ENCODE measurements around the gene KCNJ16. TPM values are rescaled to one million over a fixed set of nuclear protein-coding genes. Genes with fewer than 3 reads are reported as not detected.
A peak's percentile ranks its signal among the peaks of the same experiment; 100 is the strongest.

The KCNJ16 gene
- total RNA-seq, 1 donor from 2014 or later: 0.64 TPM

DNA sequence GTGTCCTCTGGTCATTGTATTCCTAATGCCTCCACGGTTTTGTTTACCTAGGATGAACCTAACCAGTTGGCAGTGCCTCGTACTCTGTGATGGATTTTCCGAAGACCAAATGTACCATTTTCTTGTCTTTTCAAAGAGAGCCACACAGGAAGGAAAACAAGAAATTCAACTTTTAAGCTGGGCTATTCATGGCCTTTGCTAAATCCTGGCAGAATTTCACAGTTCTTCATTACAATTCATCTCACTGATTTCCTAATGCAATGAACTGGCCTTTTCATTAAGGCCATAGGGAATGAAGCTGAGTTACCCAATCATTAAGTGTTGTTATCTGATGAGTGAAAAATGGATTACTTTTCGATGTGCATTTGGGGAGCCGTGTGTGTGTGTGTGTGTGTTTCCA lies 7.9 kb upstream of the KCNJ16 start:
- DNase-seq (ENCODE audit: extremely low read depth, low read depth, low spot score): no peak

DNA sequence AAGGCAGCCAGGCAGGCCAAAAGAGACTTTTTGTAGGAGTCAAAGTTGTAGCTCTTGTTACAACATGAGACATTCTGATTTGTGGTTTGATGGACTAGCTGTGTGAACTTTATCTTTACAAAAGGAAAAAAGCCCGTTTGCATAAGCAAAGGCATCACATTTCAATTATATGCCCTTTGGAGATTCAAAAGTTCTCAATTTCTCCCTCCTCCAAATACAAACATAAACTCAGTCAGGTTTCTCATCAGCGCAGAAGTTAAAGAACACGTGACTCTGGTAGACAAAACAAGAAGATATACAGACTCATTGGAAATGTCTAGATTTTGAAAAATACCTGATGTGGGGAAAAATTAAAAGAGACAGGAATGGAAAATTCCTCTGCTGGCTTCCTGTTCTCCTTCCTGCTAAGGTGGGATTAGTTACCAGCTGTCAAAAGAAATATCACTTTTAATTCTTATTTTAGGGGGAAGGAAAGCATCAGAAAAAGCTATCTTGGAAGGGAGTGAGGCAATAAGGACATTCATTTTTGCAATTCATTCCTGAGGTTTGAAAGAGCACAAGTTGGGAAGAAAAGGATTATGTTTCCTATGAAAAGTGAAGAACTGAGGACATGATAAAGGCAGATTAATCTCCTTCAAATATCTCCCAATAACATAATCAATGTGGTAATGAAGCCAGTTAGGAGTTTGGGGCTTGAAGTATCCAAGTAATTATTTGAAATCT lies 4.6 kb upstream of the KCNJ16 start:
- DNase-seq (ENCODE audit: extremely low read depth, low read depth, low spot score): no peak

DNA sequence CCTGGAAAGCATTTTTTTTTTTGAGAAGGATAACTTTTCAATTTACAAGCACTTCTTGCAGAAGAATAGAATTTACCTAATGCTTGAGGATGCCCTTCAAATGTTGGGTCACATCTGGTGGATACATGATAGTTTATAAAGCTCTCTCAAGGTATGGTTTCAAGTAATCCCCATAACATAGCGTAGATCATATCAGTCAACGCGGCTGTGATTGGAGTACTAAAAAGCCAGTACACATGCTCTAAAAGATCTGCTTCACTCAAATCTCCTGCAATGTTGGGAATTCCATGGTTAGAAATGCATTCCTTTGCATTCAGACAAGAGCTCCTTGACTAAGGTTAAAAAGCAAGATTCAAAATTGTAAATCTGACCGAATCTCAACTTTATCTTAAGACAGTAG lies 3.9 kb upstream of the KCNJ16 start:
- DNase-seq (ENCODE audit: extremely low read depth, low read depth, low spot score): no peak

DNA sequence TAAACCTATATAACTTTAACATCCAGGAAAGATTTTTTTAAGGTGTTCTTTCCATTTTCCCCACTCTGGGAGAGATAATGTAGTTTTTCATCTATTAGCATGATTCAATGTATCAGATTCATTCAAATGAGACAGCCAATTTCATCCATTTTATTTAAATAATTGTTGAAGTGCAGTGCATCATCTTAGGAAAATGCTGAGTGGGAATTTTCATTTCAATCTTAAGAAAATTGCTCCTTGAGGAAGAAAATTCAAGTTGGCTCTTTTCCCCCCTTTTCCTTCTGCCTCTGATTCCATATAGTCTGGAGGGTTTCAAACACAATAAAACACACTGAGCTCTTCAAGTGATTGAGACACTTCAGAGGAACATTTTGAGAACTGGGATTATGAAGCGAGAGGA lies 3.4 kb upstream of the KCNJ16 start:
- no peak for DNase-seq (ENCODE audit: extremely low read depth, low read depth, low spot score)

DNA sequence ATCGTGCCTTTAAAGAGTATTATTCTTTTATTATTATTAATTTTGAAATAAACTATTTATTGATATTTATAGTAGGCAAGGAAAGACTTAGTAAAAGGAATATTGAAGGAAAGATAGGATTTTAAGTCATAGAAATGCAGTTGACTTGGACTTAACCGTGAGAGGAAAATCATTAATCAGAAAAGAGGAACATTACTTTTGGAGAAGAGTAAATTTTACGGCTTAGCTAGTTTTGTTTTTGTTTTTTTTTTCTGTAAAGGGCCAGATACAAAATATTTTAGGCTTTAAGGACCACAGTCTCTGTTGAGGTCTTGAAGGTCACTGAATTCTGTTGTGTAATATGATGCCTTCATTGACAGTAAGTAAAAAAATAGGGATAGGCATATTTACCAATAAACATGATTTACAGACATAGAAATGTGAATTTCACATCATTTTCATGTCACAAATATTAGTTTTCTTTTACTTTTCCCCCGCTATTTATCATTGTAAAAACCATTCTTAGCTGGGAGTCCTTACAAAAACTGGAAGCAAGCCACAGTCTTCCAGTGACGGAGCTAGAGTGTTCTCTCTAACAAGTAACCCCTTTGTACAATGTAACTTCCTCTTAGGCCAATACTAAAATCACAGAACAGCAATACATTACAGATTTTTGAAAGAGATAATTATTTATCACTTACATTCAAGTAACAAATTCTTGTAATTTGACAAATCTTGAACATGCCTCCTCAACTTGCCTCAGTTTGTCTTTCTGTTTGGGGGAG lies 2.3 kb upstream of the KCNJ16 start:
- no peak for DNase-seq (ENCODE audit: extremely low read depth, low read depth, low spot score)

DNA sequence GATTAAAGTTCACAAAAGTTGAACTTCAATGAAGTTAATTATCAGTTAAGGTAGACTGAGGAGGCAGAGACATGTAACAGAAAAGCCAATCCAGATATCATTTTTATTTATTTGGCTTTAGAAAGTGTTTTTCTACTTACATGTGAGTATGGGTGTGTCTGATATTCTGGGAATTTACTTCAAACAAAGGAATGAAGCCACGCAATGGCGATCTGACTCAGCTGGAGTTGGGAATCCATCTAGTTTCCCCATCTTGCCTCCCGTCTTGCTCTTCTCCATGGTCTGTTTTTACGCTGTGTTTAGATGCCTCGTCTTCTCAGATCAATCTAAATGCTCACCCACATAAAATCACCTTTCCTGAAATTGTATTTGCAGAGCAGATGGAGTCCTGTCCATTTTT lies 1.7 kb upstream of the KCNJ16 start:
- DNase-seq (ENCODE audit: extremely low read depth, low read depth, low spot score): no peak

DNA sequence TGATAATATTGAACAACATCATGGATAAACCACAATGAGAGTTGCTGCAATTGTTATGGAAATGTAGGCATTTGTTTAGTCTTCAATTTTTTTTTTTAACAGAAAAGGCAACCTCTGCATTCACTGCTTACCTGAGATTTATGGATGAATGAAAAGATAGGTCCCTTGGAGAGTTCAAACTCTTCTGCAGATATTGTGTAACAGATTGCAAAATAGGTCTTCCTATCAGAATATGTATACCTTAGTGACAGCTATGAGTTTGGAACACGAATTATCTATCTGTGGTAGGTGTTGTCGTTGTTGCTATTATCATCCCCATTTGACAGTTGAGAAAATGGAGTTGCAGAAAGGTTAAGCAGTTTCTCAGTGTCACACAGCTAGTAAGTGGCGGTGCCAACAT lies 1.2 kb upstream of the KCNJ16 start:
- no peak for DNase-seq (ENCODE audit: extremely low read depth, low read depth, low spot score)

DNA sequence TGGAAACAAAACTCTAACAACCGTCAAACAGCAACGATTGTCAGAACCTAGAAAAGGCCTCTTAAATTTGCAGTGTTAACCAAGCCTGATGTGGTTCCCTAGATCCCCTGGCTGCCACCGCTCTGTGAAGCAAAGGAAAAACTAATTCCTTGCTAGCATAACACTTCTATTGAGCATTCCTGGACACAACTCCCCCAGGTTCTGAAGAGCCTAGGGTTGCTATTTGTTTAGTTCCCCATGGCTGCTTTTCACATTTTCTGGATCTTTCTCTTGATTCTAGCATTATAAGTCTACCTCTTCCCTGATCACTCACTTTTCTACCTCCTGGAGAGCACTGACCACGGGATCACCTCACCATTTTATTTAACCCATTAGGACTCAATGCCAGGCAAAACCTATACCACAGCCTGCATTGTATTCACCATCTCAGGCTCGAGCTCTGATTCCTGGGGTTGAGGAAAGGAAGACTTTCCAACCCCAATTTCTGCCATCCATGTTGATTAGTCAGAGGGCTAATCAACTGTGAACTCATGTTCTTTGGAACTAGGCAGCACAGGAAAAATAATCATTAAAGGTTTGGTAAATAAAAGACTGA lies 692 bp upstream of the KCNJ16 start:
- no peak for DNase-seq (ENCODE audit: extremely low read depth, low read depth, low spot score)

DNA sequence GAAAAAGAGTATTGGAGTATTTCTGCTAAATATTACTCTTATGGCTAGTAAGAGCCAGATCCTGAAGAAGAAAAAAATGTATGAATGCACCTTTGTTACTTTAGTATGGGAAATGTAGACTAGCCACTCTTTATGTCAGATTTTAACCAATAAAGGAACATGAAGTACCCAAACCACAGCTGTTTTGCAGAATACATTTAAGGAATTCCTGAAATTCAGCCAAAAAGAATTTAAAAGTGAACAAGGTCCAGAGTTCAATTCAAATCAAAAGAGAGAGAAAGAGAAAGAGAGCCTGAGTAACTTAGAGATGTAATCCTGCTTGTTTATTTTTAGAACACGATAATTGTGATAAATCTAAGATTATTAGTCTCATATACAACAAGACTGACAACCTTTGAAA lies 1.2 kb downstream of the KCNJ16 start:
- DNase-seq (ENCODE audit: extremely low read depth, low read depth, low spot score): no peak

DNA sequence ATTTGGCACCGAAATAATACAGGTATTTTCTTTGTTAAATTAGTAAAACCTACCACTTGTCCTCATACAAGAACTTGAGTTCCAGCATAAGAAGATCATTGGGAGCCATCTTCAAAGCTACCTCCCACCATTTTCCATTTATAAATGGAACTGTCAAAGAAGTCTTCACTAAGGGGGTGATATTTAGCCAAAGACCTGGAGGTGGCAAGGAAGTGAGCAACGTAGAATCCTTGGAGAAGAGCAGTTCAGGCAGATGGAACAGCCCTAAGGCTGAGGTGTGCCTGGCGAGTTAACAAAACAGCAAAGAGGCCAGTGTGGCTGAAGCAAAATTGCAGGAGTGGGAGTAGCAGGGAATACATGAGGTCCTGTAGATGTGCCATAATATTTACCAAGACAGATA lies 1.8 kb downstream of the KCNJ16 start:
- no peak for DNase-seq (ENCODE audit: extremely low read depth, low read depth, low spot score)

DNA sequence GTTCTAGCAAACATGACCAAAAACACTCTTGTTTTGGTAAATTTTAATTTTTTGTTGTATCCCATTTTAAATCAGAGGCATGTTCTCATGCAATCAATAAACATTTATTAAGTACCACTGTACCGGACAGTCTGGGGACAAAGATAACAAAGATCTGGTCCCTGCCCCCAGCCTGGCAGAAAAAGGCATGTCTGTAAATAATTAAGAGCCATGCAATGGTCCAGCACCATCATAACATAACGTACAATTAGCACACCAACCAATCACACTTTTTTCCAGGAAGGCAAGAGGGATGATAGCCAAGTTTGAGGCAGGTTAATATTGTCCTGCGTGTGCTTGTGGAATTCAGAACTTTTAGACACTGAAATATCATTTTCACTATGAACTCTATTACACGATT lies 3.5 kb downstream of the KCNJ16 start:
- no peak for DNase-seq (ENCODE audit: extremely low read depth, low read depth, low spot score)

DNA sequence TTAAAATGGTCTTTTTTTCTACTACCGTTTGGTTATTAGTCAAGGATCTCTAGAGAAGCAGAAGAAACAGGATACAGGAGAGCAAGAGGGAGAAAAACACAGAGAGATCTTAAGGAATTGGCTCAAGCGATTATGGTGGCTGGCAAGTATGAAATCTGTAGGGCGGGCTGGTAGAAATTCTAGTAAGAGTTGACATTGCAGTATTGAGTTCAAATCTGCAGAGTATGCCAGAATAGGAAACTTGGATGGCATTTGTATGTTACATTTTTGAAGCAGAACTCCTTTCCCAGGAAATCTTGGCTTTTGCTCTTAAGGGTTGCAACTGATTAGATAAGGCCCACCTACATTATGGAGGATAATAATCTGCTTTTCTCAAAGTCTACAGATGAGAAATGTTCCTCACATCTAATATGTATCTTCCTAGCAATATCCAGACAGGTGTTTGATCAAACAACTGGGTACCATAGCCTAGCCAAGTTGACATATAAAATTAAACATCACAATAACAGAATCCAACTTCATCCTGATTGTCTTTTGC lies 4.0 kb downstream of the KCNJ16 start:
- no peak for DNase-seq (ENCODE audit: extremely low read depth, low read depth, low spot score)

DNA sequence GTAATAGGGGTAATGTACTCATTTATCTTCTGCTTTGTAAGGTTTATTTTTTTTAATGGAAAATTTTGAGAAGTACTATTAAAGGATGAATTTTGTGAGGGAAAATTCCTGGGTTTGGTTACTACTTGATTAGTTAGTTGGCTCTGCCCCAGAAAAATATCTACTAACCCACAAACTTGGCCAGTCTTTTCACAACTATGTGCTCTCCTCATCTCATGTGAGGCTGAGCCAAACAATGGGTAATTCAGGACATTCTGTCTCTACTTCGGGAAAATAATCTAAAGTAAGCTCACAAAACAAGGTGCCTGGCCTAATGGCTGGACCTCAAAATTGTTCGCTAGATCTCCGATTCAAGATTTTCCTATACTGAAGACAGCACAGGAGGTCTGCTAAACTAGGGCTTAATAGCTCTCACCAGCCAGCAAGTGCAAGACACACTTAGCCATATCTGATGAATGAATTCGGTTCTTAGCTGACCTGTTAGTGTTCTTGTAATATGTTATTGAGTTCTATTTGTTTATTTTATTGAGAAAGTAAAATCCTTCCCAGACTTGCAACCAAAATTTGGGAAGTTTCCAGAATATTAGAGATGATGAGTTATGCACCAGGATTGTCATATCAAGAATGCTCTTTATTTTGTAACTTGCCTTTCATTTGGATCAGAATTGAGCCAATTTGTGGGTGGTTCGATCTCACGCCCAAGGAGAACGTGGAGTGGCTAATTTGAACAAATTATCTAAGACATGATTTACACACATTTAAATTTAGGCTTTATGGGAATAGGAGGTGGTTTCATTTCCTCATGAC lies 5.7 kb downstream of the KCNJ16 start:
- DNase-seq (ENCODE audit: extremely low read depth, low read depth, low spot score): no peak

DNA sequence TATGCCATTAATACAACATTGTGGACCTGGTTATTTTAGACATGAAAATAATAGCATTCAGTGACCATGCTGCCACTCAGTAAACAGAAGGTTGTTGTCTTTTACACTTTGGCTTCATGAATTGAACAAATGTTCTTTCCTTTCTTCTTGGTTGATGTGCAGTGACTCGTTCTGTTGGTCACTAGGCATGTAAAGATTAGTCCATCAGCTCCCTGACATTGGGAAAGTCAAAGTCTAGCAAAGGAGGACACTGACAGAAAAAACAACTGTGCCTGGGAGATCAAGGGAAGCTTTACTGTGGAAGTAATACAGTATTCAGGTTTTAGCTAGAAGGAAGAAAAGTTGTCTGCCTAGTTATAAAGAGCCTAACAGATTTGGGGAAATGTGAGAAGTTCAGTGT lies 6.9 kb downstream of the KCNJ16 start:
- DNase-seq (ENCODE audit: extremely low read depth, low read depth, low spot score): no peak

DNA sequence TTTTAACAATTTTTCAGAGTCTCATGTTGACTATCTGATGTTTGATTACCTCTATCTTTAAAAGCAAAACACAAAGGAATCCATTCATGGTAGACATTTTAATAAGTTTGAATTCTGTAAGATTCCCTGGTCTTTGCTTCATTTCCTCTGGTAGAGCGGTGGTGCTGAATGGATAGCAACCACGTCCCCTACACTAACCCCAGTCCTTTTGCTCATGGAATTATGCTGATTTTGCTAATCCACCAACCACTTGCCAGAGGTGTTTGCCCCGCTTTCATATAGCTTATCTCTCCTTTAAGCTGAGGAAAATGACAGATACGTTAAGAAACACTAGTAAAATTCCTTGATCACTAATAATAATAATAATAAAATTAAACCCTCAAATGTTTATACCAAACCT lies 9.5 kb downstream of the KCNJ16 start:
- DNase-seq (ENCODE audit: extremely low read depth, low read depth, low spot score): no peak

DNA sequence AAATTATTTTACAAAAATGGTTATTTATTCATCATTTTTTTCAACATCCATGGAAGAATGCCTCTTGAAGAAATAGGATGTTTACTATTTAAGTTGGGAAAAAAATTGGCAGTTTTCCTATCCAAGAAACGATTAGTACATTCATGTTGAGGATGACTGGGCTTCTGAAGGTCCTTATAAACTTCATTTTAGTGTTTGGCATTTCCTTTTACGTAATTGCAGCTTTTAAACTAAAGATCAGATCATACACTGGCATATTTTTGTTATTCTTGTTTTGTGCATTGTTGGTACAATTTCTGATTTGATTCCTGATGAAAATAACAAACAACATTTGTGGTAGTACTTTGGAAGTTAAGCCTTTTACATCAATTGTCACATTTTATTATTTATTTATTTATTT lies 11.5 kb downstream of the KCNJ16 start:
- DNase-seq (ENCODE audit: extremely low read depth, low read depth, low spot score): peak; percentile 79

DNA sequence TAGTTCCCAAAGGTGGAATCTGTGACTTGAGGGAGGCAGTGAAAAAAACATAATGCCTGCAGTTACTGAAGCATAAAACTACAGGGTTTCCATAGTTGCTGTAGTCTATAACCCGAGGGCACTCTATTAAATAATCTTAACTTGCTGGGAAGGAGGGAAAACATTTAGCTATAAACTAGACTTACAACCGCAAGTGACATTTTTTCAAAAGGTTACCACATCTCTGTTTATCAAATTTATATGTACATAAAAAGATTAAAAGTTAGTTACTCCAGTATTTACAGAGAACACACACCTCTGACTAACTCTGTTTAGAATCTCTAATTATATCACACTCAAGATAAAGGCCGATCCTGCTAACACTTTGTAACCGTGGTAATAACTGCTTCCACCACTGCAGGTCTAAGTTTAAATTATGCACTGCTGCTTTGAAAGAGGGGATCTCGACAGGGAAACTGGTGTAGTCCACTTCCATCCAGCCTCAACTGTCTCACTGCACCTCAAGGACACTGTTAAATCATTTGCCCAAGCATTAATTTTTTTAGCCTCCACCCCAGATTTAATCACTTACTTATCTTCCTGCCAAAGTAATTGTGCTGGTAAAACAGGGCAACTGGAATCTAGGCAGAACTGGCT lies 14.6 kb downstream of the KCNJ16 start:
- DNase-seq (ENCODE audit: extremely low read depth, low read depth, low spot score): no peak

DNA sequence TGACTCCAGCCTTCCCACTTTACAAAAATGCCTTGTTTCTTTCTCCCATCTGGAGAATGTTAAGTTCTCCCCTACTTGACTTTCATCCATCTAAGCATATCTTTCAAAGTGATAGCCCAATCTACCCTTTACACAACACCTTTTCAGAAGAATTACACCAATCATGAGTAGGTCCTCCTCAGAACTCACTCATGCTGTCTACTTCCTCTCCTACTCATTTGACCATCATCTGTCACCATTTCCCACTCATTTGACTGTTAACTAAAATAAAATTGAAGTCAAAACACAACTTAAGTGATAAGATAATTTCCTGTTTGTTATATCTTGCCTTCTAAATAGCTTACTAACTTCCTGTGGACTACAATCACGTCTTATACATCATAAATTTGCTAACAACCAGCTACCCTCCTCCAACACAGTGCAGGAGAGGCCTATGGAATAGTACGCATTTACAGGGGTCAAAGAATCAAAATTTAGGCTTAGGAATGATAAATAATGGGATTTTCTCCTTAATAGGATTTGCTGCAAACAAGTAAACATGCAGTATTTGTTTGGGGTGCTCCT lies 16.1 kb downstream of the KCNJ16 start:
- no peak for DNase-seq (ENCODE audit: extremely low read depth, low read depth, low spot score)

DNA sequence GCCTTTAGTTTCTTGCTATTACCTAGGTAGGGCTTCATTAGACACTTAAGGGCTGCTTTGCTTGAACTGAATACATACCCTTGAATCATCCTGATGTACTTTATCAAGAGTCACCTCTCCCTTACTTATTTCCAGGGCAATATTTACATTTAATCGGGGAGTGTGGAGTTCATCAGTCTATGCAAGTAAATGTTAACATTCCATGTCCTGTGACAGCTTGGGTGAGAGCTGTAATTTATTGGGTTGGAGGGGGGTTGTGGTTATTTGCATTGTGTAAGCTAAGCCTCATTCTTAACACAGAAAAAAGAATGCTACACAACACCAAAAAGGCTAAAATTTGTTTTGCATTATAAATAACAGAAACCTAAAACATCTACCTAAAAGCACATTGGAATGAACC lies 16.7 kb downstream of the KCNJ16 start:
- DNase-seq (ENCODE audit: extremely low read depth, low read depth, low spot score): no peak

DNA sequence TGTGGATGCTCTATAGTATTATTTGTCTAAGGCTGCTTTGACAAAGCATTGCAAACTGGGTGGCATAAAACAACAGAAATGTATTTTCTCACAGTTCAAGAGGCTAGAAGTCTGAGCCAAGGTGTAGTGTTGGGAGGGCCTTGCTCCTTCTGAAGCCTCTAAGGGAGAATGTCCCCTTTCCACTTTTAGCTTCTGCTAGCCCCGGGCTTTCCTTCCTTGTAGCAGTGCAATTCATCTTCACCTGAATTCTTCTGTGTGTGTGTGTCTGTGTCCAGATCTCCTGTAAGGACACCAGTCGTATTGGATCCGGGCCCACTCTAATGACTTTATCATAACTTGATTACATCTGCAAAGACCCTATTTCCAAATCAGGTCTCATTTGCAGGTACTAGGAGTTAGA lies 18.1 kb downstream of the KCNJ16 start:
- no peak for DNase-seq (ENCODE audit: extremely low read depth, low read depth, low spot score)

All from glomerular endothelial cell (primary cell).